Panc1 (cell line): ENCODE measurements around the gene GNE. TPM values are rescaled to one million over a fixed set of nuclear protein-coding genes. Genes with fewer than 3 reads are reported as not detected.
"Not testable (repeated sequence)": the region's sequence is repeated elsewhere in the genome, so short reads cannot be mapped to it uniquely, and the experiment has no call there.

Experiments
- ATAC-seq: fragments of 200-7000 bp; cut with Tn5 transposase; 2 replicates; pipeline ENCODE4 v1.9.1; 2020; ENCODE audit warnings: mild to moderate bottlenecking, moderate library complexity
- BruUV-seq: library from RNA; stranded (reverse); fragments of 400-500 nt; replicated peaks from 2 replicates; lab custom pipeline; 2021; lab: Mats Ljungman, UMichigan
- CTCF ChIA-PET: fragments of 300-600 bp; sonication (Branson Sonifier 250); formaldehyde crosslinking; loops from one replicate; lab custom pipeline; 2022; ENCODE audit warnings: antibody characterized with exemption; lab: Charles Lee
- POLR2A ChIA-PET: fragments of 300-600 bp; sonication (Branson Sonifier 250); formaldehyde crosslinking; loops from one replicate; lab custom pipeline; 2022; ENCODE audit warnings: antibody characterized with exemption; lab: Charles Lee
- DNase-seq: peaks from one replicate; pipeline ENCODE4 v3.0.0-alpha.2; 2010; ENCODE audit warnings: low read depth, low spot score
- H3K27ac ChIP-seq: 2 replicates; pipeline ENCODE4 v1.5.1; 2011; ENCODE audit warnings: mild to moderate bottlenecking, low read length, inconsistent platforms
- H3K27me3 ChIP-seq: fragments of 200-500 bp; sonication (Bioruptor generic); 2 replicates; pipeline ENCODE4 v1.6.0; 2014; ENCODE audit warnings: low read length, inconsistent platforms; ENCODE audit not compliant: control insufficient read depth, insufficient read depth
- H3K36me3 ChIP-seq: fragments of 200-500 bp; sonication (Bioruptor generic); 2 replicates; pipeline ENCODE4 v1.5.1; 2014; ENCODE audit warnings: inconsistent platforms, mild to moderate bottlenecking, low read length, moderate library complexity; ENCODE audit not compliant: control insufficient read depth, insufficient read depth
- H3K4me1 ChIP-seq: 2 replicates; pipeline ENCODE4 v1.5.1; 2011; ENCODE audit warnings: inconsistent platforms, mild to moderate bottlenecking, low read length, moderate library complexity; ENCODE audit not compliant: control insufficient read depth, insufficient read depth
- H3K4me3 ChIP-seq, 2 experiments: 2 replicates each; pipeline ENCODE4 v1.5.1; 2011 to 2012; ENCODE audit warnings: low read depth in 2 of 2, low read length in 2 of 2, mild to moderate bottlenecking in 2 of 2, inconsistent platforms in 1 of 2, moderate library complexity in 1 of 2
- H3K9me3 ChIP-seq: fragments of 200-500 bp; sonication (Bioruptor generic); 2 replicates; pipeline ENCODE4 v1.5.1; 2014; ENCODE audit warnings: low read depth, mild to moderate bottlenecking, inconsistent platforms, low read length, moderate library complexity; ENCODE audit not compliant: control insufficient read depth, insufficient read depth
- CTCF ChIP-seq: fragments of 450-650 bp; IDR thresholded peaks from 2 replicates; pipeline ENCODE4 v1.5.1; 2017; ENCODE audit warnings: mild to moderate bottlenecking
- POLR2AphosphoS5 ChIP-seq: IDR thresholded peaks from 2 replicates; pipeline ENCODE4 v1.6.1; 2012; ENCODE audit warnings: mild to moderate bottlenecking, low read depth, low read length, moderate library complexity
- SIN3A ChIP-seq: IDR thresholded peaks from 2 replicates; pipeline ENCODE4 v1.6.1; 2012; ENCODE audit warnings: low read depth, mild to moderate bottlenecking, low read length, moderate library complexity, borderline replicate concordance; ENCODE audit not compliant: insufficient read depth
- TCF7L2 ChIP-seq: IDR thresholded peaks from 2 replicates; pipeline ENCODE4 v1.6.1; 2011; ENCODE audit warnings: mild to moderate bottlenecking, low read depth, low read length, inconsistent platforms
- in situ Hi-C: cut with HindIII; loops from 2 replicates; pipeline ENCODE4 v1.10.0; 2016; ENCODE audit warnings: low sequenced_read_pairs, low pct_unique_long_range_greater_than_20kb
- intact Hi-C: fragments of 100-400 bp; cut with micrococcal nuclease; formaldehyde crosslinking; loops from one replicate; pipeline ENCODE4 v1.10.0; 2022; ENCODE audit not compliant: unreplicated experiment
- total RNA-seq: library from RNA; stranded (reverse); gene quantifications from one replicate; pipeline ENCODE4 v1.2.1, GENCODE V29; 2021; ENCODE audit not compliant: unreplicated experiment
- TF ChIP-seq, protein P1 (sequence below), 2 experiments: IDR thresholded peaks; 2 replicates each; pipeline ENCODE4 v1.6.1; 2011 to 2012; ENCODE audit warnings: low read depth in 2 of 2, control low read depth in 1 of 2, low read length in 1 of 2, mild to moderate bottlenecking in 1 of 2, moderate library complexity in 1 of 2; ENCODE audit not compliant: insufficient read depth in 1 of 2

GNE gene
- total RNA-seq, 1 experiment from 2014 or later, result 107 TPM

DNA sequence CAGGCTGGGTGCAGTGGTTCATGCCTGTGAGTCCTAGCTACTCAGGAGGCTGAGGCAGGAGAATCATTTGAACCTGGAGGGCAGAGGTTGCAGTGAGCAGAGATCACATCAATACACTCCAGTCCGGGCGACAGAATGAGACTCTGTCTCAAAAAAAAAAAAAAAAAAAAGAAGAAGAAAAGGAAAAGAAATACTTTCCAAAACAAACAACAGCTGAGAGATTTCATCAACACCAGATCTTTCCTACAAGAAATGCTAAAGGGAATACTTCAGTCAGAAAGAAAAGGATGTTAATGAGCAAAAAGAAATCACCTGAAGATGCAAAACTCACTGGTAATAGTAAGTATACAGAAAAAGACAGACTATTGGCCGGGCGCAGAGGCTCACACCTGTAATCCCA lies 80.7 kb downstream of the GNE start:
- Histone ChIP-seq H3K9me3 (no peaks in the 10 kb centered on the region), H3K27ac (no peak overlapping the region), H3K27me3 (no peaks in the 10 kb centered on the region), H3K36me3 (no peaks in the 10 kb centered on the region), H3K4me1 (no peaks in the 10 kb centered on the region), H3K4me3 (no peak overlapping the region)
- CTCF ChIA-PET, result interaction anchor here (1.0 kb wide), 1 partner anchor 13 kb away, joined by 4 read pairs; the partner anchor contains the start of gene CLTA
- intact Hi-C loops (no loop called here), in situ Hi-C loops (no loop called here)
- ATAC-seq (no peak), DNase-seq (no peak)
- no TSS peak for BruUV-seq
- POLR2A ChIA-PET, result interaction anchor here (0.6 to 0.7 kb wide), 4 partner anchors 13 to 226 kb away, joined by 3 to 8 read pairs (median 6); no protein-coding TSS in a partner anchor
- TF ChIP-seq CTCF, result no peak
- TF ChIP-seq, protein P1, sequence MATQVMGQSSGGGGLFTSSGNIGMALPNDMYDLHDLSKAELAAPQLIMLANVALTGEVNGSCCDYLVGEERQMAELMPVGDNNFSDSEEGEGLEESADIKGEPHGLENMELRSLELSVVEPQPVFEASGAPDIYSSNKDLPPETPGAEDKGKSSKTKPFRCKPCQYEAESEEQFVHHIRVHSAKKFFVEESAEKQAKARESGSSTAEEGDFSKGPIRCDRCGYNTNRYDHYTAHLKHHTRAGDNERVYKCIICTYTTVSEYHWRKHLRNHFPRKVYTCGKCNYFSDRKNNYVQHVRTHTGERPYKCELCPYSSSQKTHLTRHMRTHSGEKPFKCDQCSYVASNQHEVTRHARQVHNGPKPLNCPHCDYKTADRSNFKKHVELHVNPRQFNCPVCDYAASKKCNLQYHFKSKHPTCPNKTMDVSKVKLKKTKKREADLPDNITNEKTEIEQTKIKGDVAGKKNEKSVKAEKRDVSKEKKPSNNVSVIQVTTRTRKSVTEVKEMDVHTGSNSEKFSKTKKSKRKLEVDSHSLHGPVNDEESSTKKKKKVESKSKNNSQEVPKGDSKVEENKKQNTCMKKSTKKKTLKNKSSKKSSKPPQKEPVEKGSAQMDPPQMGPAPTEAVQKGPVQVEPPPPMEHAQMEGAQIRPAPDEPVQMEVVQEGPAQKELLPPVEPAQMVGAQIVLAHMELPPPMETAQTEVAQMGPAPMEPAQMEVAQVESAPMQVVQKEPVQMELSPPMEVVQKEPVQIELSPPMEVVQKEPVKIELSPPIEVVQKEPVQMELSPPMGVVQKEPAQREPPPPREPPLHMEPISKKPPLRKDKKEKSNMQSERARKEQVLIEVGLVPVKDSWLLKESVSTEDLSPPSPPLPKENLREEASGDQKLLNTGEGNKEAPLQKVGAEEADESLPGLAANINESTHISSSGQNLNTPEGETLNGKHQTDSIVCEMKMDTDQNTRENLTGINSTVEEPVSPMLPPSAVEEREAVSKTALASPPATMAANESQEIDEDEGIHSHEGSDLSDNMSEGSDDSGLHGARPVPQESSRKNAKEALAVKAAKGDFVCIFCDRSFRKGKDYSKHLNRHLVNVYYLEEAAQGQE (IDR thresholded peaks at IDR 0.05; ENCODE audit: insufficient read depth in 1 of 2, low read depth in 2 of 2, low read length in 1 of 2), result no peak
- no peak for TF ChIP-seq TCF7L2
- no peak for TF ChIP-seq POLR2AphosphoS5
- TF ChIP-seq SIN3A, result no peak

GRCh38 chr9:36176496-36176895 lies 81.8 kb downstream of the GNE start:
- POLR2A ChIA-PET, H3K36me3 ChIP-seq, ATAC-seq, H3K27me3 ChIP-seq, H3K27ac ChIP-seq, CTCF ChIA-PET, DNase-seq, H3K9me3 ChIP-seq, H3K4me3 ChIP-seq, BruUV-seq, H3K4me1 ChIP-seq, intact Hi-C loops, in situ Hi-C loops: not testable (repeated sequence)

- in situ Hi-C loops, CTCF ChIA-PET, H3K27me3 ChIP-seq, H3K4me1 ChIP-seq, BruUV-seq, H3K4me3 ChIP-seq, H3K36me3 ChIP-seq, ATAC-seq, H3K9me3 ChIP-seq, intact Hi-C loops, H3K27ac ChIP-seq, DNase-seq: not testable (repeated sequence)
- POLR2A ChIA-PET, result interaction anchor here (0.6 kb wide), 1 partner anchor 74 kb away, joined by 7 read pairs; no protein-coding TSS in a partner anchor
Measured at GRCh38 chr9:36175209-36175608, 83.0 kb downstream of the GNE start.
